Skeletal muscle tissue (tissue), 4 donors: ENCODE results near the gene FN3K. TPM values are rescaled to one million over a fixed set of nuclear protein-coding genes. Genes with fewer than 3 reads are reported as not detected.

Source experiments
- H3K27ac ChIP-seq: one replicate; pipeline ENCODE4 v1.7.0; 2013; ENCODE audit warnings: mild to moderate bottlenecking, low read depth, low read length, inconsistent platforms
- H3K27me3 ChIP-seq, 3 donors: one replicate each; pipeline ENCODE4 v1.7.0; 2013; ENCODE audit warnings: low read length in 3 of 3; ENCODE audit not compliant: control insufficient read depth in 3 of 3, insufficient read depth in 3 of 3
- H3K36me3 ChIP-seq, 3 donors: one replicate each; pipeline ENCODE4 v1.7.0; 2013; ENCODE audit warnings: low read length in 3 of 3; ENCODE audit not compliant: control insufficient read depth in 3 of 3, insufficient read depth in 3 of 3
- H3K4me1 ChIP-seq, 3 donors: one replicate each; pipeline ENCODE4 v1.7.0; 2013; ENCODE audit warnings: low read length in 3 of 3, mild to moderate bottlenecking in 3 of 3; ENCODE audit not compliant: control insufficient read depth in 3 of 3, insufficient read depth in 3 of 3
- H3K4me3 ChIP-seq, 3 donors: one replicate each; pipeline ENCODE4 v1.7.0; 2013; ENCODE audit warnings: low read length in 3 of 3
- H3K9ac ChIP-seq, 3 donors: one replicate each; pipeline ENCODE4 v1.7.0; 2013; ENCODE audit warnings: low read length in 3 of 3, mild to moderate bottlenecking in 3 of 3, moderate library complexity in 2 of 3, low read depth in 1 of 3
- H3K9me3 ChIP-seq, 3 donors: one replicate each; pipeline ENCODE4 v1.7.0; 2013; ENCODE audit warnings: low read length in 3 of 3; ENCODE audit not compliant: control insufficient read depth in 3 of 3
- total RNA-seq: library from RNA; depleted of rRNA; stranded (reverse); fragments of >200 nt; gene quantifications from one replicate; pipeline ENCODE4 v1.2.3, GENCODE V29; 2014
- donor health status: Osteomylitis.

Gene FN3K
- total RNA-seq, 1 donor from 2014 or later, result 4.7 TPM

GRCh38 chr17:82693168-82693867, 42.1 kb upstream of the FN3K start:
- Histone ChIP-seq H3K27ac (no peak overlapping the region), H3K9ac (no peak overlapping the region), H3K4me1 (peaks cover 6 to 18% (median 11%) of the 10 kb centered on the region in 3 donors), H3K36me3 (peaks cover 0 to 12% (median 4%) of the 10 kb centered on the region in 3 donors), H3K4me3 (no peak overlapping the region), H3K27me3 (no peaks in the 10 kb centered on the region), H3K9me3 (peaks cover 0 to 2% (median 0%) of the 10 kb centered on the region in 3 donors)

GRCh38 chr17:82694647-82695046, 40.8 kb upstream of the FN3K start:
- H3K36me3 ChIP-seq, result peaks cover 0 to 12% (median 4%) of the 10 kb centered on the region in 3 donors
- no peak overlapping the region for H3K9ac ChIP-seq

GRCh38 chr17:82696259-82696658, 39.2 kb upstream of the FN3K start:
- H3K4me3 ChIP-seq, result no peak overlapping the region
- no peak overlapping the region for H3K27ac ChIP-seq
- no peak overlapping the region for H3K9ac ChIP-seq
- H3K36me3 ChIP-seq, result peaks cover 0 to 10% (median 0%) of the 10 kb centered on the region in 3 donors
- H3K4me1 ChIP-seq, result peaks cover 15 to 23% (median 18%) of the 10 kb centered on the region in 3 donors
- peaks cover 0 to 2% (median 0%) of the 10 kb centered on the region in 3 donors for H3K9me3 ChIP-seq
- no peaks in the 10 kb centered on the region for H3K27me3 ChIP-seq

More at GRCh38 chr17:82694647-82695046, 40.8 kb upstream of the FN3K start:
- peaks cover 0 to 2% (median 0%) of the 10 kb centered on the region in 3 donors for H3K9me3 ChIP-seq
- H3K27ac ChIP-seq, result no peak overlapping the region
- peak overlapping the region in 1 of 3 donors; percentile 2 for H3K4me3 ChIP-seq
- H3K4me1 ChIP-seq, result peaks cover 13 to 21% (median 18%) of the 10 kb centered on the region in 3 donors
- no peaks in the 10 kb centered on the region for H3K27me3 ChIP-seq

- H3K4me3 ChIP-seq, result peak overlapping the region; percentile 60 to 79 (median 71)
- H3K27me3 ChIP-seq, result no peaks in the 10 kb centered on the region
- H3K27ac ChIP-seq, result no peak overlapping the region
- peak overlapping the region; percentile 51 to 72 (median 59) for H3K9ac ChIP-seq
- H3K4me1 ChIP-seq, result peaks cover 15 to 23% (median 18%) of the 10 kb centered on the region in 3 donors
- H3K9me3 ChIP-seq, result peaks cover 0 to 2% (median 0%) of the 10 kb centered on the region in 3 donors
- peaks cover 0 to 7% (median 0%) of the 10 kb centered on the region in 3 donors for H3K36me3 ChIP-seq
Observed at GRCh38 chr17:82696916-82697807, 38.3 kb upstream of the FN3K start.

- Histone ChIP-seq H3K4me3 (peak overlapping the region; percentile 60 to 79 (median 71)), H3K4me1 (peaks cover 15 to 23% (median 18%) of the 10 kb centered on the region in 3 donors), H3K36me3 (peaks cover 0 to 7% (median 0%) of the 10 kb centered on the region in 3 donors), H3K27ac (no peak overlapping the region), H3K9me3 (peaks cover 0 to 2% (median 0%) of the 10 kb centered on the region in 3 donors), H3K9ac (peak overlapping the region; percentile 51 to 72 (median 59)), H3K27me3 (no peaks in the 10 kb centered on the region)
Observed at GRCh38 chr17:82697808-82698064, 37.7 kb upstream of the FN3K start.

- no peaks in the 10 kb centered on the region for H3K27me3 ChIP-seq
- peaks cover 0 to 2% (median 0%) of the 10 kb centered on the region in 3 donors for H3K9me3 ChIP-seq
- H3K36me3 ChIP-seq, result peaks cover 0 to 7% (median 0%) of the 10 kb centered on the region in 3 donors
- peak within 1 kb of the TSS; percentile 47 for H3K27ac ChIP-seq
- peak within 1 kb of the TSS; percentile 88 to 97 (median 93) for H3K4me3 ChIP-seq
- H3K4me1 ChIP-seq, result peaks cover 15 to 20% (median 17%) of the 10 kb centered on the region in 3 donors
- peak within 1 kb of the TSS; percentile 59 to 93 (median 73) for H3K9ac ChIP-seq
Observed at GRCh38 chr17:82698065-82698973, 37.1 kb upstream of the FN3K start, which contains the start of gene RAB40B. RAB40B (minus strand) TSS chr17:82698698; CDS start chr17:82698596, 102 bp downstream.

- H3K27ac ChIP-seq, result peak overlapping the region; percentile 47
- H3K4me1 ChIP-seq, result peaks cover 15 to 19% (median 16%) of the 10 kb centered on the region in 3 donors
- H3K9me3 ChIP-seq, result peaks cover 0 to 2% (median 0%) of the 10 kb centered on the region in 3 donors
- H3K36me3 ChIP-seq, result peaks cover 0 to 7% (median 0%) of the 10 kb centered on the region in 3 donors
- H3K9ac ChIP-seq, result peak overlapping the region; percentile 59 to 93 (median 73)
- no peaks in the 10 kb centered on the region for H3K27me3 ChIP-seq
- peak overlapping the region; percentile 88 to 97 (median 93) for H3K4me3 ChIP-seq
Observed at GRCh38 chr17:82698974-82699442, 36.4 kb upstream of the FN3K start.

- H3K4me3 ChIP-seq, result peak overlapping the region; percentile 88 to 97 (median 93)
- H3K9ac ChIP-seq, result peak overlapping the region in 1 of 3 donors; percentile 93
Observed at GRCh38 chr17:82699551-82699950, 35.9 kb upstream of the FN3K start.

More at GRCh38 chr17:82699551-82699950, 35.9 kb upstream of the FN3K start:
- H3K27me3 ChIP-seq, result no peaks in the 10 kb centered on the region
- H3K9me3 ChIP-seq, result peaks cover 0 to under 1% (median 0%) of the 10 kb centered on the region in 3 donors
- H3K27ac ChIP-seq, result no peak overlapping the region
- peaks cover 0 to 5% (median 0%) of the 10 kb centered on the region in 3 donors for H3K36me3 ChIP-seq
- peaks cover 15 to 19% (median 16%) of the 10 kb centered on the region in 3 donors for H3K4me1 ChIP-seq
